HG03354 (cell line): ENCODE measurements around the gene DCDC2C.

Source experiments
- ATAC-seq: cut with Tn5 transposase; IDR thresholded peaks from one replicate; pipeline ENCODE4 v1.9.1; 2021; ENCODE audit warnings: mild to moderate bottlenecking; ENCODE audit not compliant: unreplicated experiment, poor library complexity, severe bottlenecking

DCDC2C gene

GRCh38 chr2:3741867-3742602, 38.7 kb downstream of the DCDC2C start:
- ATAC-seq: no peak

GRCh38 chr2:3742743-3743508, 39.6 kb downstream of the DCDC2C start:
- ATAC-seq: no peak

- ATAC-seq: no peak
Observed at GRCh38 chr2:3743951-3744555, 40.7 kb downstream of the DCDC2C start.

GRCh38 chr2:3745920-3746319, 42.5 kb downstream of the DCDC2C start:
- no peak for ATAC-seq

GRCh38 chr2:3747032-3747654, 43.8 kb downstream of the DCDC2C start:
- ATAC-seq: no peak

- no peak for ATAC-seq
Observed at GRCh38 chr2:3747826-3748225, 44.5 kb downstream of the DCDC2C start.

- no peak for ATAC-seq
Observed at GRCh38 chr2:3749201-3749600, 45.8 kb downstream of the DCDC2C start.

GRCh38 chr2:3751251-3751650, 47.9 kb downstream of the DCDC2C start:
- ATAC-seq: no peak

GRCh38 chr2:3751806-3752205, 48.4 kb downstream of the DCDC2C start:
- ATAC-seq: no peak

- no peak for ATAC-seq
Observed at GRCh38 chr2:3752376-3752775, 49.0 kb downstream of the DCDC2C start.

GRCh38 chr2:3753561-3753960, 50.2 kb downstream of the DCDC2C start:
- ATAC-seq: no peak

GRCh38 chr2:3754280-3754679, 50.9 kb downstream of the DCDC2C start:
- no peak for ATAC-seq

- no peak for ATAC-seq
Observed at GRCh38 chr2:3754795-3755194, 51.4 kb downstream of the DCDC2C start.

GRCh38 chr2:3755277-3755676, 51.9 kb downstream of the DCDC2C start:
- no peak for ATAC-seq

- ATAC-seq: no peak
Observed at GRCh38 chr2:3756306-3756705, 52.9 kb downstream of the DCDC2C start.

GRCh38 chr2:3758906-3759305, 55.5 kb downstream of the DCDC2C start:
- no peak for ATAC-seq

GRCh38 chr2:3759331-3759730, 56.0 kb downstream of the DCDC2C start:
- ATAC-seq: no peak

- no peak for ATAC-seq
Observed at GRCh38 chr2:3759761-3760160, 56.4 kb downstream of the DCDC2C start.

GRCh38 chr2:3761272-3761671, 57.9 kb downstream of the DCDC2C start:
- no peak for ATAC-seq

GRCh38 chr2:3762771-3763447, 59.5 kb downstream of the DCDC2C start:
- no peak for ATAC-seq
